GM18909 (cell line): Measurements from ENCODE around the gene TMEM169.
"Not testable (repeated sequence)": the region's sequence is repeated elsewhere in the genome, so short reads cannot be mapped to it uniquely, and the experiment has no call there.

Experiments
- ATAC-seq: cut with Tn5 transposase; IDR thresholded peaks from one replicate; pipeline ENCODE4 v1.9.1; 2021; ENCODE audit warnings: mild to moderate bottlenecking; ENCODE audit not compliant: unreplicated experiment, poor library complexity

The TMEM169 gene

DNA sequence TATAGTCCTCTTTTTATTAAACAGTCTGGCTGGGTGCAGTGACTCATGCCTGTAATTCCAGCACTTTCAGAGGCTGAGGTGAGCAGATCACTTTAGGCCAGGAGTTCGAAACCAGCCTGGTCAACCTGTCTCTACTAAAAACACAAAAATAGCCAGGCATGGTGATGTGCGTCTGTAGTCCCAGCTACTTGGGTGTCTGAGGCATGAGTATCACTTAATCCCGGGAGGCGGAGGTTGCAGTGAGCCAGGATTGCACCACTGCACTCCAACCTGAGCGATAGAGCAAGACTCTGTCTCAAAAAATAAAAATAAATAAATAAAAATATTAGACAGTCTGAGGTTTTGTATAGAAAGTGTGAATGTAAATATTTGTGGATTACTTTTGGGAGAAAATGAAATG, 45.2 kb downstream of the TMEM169 start:
- no peak for ATAC-seq

DNA sequence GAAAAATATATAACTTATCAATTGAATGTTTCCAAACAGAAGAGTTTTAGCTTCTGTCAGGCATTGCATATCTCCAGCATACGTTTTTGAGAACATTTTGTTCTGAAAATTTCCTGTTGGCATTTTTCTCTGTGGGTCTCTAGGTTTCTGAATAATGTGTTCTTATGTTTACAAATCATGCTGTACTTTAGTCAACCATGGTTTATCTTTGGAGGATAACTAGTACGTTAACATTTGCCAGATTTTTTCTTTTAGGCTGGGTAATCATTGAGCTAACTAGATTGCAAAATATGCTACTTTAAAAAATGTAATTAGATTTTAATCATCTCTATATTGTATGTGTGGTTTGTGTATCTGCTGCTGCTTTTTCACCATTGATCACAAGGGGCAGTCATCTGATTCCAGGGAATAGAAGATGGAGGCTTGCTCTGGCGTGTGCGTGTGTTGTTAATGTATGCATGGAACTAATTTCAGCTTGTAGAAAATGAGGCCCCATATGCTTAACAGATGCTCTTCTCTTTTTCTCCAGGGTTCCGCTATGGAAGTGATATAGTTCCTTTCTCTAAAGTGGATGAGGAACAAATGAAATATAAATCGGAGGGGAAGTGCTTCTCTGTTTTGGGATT, 48.7 kb downstream of the TMEM169 start:
- ATAC-seq: no peak

DNA sequence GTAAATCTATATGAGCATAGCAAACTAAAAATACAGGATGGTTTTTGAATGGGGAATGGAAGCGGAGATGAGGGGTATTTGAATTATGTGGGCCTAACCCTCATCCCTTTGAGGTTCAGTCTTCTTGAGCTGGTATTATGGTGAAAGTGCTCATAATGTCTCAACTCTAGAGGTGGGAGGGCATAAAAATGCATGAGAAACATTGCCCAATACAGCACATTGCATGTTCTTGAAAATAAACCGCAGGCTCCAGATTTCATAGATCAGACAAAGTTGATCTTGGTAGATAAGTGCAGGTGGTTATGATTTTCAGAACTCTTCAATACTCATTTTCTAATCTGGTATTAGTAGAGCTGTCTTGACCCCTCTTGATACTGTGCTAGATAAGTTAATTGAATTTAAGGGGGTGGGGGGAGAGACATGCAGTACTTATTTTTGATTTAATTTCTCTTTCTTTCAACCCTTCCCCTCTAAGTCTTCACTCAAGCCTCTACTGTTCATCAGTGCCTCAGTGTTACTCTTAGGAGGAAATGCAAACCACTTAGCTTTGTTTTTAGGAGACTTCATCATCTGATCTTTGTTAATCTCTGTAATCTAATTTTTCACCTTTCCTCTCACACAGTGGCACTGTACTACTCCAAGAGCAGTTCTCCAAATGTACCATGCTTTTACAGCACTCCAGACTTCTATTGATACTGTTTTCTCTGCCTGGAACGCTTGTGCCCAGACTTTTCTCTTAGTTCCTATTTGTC, 49.6 kb downstream of the TMEM169 start:
- ATAC-seq: no peak

DNA sequence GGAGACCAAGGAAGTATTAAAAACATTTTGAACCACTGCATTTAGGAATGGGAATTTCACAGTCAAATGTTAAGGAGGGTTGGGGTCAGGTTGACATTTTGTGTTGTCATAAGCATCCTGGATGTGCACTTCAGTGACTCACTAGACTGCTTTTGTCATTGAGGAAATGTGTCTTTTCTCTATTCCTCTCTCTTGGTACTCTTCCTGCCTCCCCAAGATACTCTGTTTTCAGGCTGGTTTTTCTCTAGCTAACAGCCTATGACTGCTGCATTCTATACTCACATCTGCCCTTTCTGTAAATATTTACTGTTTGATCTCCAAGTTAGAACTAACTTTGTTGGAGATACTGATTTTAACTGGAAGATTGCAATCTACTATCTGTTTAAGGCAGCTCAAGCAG, 50.9 kb downstream of the TMEM169 start:
- no peak for ATAC-seq

DNA sequence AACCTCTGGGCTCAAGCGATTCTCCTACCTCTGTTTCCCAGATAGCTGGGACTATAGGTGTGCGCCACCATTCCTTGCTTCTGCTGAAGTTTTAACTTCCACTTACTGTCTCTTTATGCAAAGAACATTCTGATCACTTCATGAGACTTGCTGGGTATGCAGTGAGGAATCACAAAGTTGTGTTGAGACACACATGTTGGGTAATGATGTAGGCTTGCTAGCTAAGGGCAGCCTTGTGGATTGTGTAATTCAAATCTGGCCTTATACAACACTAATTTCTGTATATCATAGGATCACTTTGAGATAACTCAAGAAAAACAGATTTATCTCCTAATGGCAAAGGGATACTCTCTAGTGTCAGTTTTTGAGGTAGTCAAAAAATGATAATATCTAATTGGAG, 51.7 kb downstream of the TMEM169 start:
- no peak for ATAC-seq

DNA sequence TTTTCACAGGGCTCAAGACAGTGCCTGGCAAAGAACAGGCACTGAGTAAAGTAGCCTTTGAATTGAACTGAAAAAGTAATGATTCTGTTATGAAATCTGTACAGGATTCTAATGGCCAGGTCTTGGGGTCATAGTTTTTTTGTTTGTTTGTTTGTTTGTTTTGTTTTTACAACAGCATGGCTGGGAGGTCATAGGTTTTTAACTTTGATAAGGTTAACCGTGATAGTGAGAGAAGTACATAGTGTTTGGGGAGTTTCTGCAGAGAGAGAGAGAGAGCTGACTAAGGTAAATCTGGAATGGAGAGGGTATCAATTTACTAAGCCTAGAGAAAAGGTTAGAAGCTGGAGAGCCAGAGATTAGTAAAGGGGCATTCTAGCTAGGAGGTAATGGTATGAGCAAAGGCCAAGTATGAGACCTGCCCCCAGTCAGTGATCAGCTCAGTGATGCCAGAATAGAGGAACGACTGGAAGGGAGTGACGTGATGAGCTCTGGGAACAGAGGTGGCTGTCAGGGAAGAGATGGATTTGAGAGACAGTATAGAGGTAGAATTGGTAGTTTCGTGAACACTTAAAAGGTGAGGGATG, 53.3 kb downstream of the TMEM169 start:
- no peak for ATAC-seq

DNA sequence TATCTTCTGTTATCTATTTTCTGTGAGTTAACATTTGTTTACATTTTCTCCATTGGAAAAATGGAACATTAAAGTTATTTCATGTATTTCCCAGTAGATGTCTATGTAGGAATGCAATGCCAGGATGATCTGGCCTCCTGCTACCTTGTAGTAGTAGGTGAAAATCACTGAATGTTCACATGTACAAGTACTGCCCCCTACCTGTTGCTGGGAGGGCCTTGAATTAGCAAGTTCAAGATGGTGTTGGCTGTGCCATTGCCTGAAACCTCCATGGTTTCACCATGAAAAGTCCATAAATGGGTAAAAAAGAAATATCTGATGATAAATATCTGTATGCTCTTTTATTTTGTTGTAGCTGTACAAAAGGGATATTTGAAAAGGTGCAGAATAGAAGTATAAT, 58.2 kb downstream of the TMEM169 start:
- no peak for ATAC-seq

DNA sequence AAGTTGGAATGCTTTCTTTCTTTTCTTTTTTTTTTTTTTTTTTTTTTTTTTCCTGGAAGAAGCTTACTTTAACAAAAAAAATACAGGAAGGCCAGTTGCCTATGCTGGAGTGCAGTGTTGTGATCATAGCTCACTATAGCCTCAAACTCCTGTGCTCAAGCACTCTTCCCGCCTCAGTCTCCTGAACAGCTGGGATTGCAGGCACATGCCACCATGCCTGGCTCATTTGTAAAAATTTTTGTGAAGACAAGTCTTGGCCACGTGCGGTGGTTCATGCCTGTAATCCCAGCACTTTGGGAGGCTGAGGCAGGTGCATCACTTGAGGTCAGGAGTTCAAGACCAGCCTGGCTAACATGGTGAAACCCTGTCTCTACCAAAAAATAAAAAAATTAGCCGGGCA, 59.8 kb downstream of the TMEM169 start:
- not testable (repeated sequence) for ATAC-seq

DNA sequence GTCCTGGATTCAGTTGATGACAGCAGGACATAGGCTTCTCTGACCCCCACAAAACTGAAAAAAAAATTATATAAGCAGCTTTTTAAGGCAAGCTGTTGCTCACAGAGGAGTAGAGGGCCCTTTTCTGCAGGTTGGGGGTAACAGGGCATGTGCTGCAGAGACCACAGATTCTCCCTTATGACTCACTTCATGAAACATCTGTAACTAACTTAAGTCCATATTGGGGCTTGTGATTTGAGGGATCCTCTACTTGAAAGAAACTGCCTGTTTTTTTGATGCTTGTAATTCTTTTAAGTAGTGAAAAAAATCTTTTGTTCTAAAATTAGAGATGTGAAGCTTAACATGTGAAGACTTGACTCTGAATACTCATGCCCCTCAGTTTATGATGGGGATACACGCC, 60.8 kb downstream of the TMEM169 start:
- peak; percentile 98 for ATAC-seq

DNA sequence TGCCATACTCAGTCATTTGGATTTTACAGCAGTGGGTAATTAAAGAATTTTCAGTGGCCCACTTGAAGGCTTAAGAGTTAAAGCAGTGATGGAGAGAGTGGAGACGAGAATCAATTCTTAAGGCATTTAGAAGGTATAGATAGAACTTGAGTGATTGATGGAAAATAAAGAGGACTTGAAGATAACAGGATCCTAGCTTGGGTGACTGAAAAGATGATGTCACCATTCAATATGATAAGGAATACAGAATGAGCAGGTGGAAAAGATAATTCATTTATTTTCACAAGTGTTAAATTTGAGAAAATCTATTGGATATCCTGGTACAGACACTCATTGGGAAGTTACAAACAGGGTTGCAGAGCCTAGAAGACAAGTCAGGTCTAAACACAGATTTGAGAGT, 62.7 kb downstream of the TMEM169 start:
- ATAC-seq: no peak

DNA sequence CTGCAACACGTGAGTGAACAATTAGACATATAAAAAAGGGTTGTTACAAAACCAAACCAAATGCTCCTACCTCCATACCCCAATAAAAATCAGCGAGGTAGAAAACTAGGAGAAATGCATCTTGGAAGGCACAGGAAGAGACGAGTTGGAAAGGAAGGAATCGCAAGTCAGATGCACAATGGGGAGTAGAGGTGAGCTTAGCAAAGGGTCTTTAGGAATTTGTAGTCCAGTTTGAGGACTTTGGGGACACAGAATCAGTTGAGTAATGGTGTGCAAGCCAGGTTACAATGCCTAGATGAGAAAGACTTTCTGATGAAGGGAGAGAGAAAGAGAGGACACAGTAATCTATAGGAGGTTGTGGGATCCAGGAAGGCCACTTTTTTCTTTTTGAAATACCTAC, 63.1 kb downstream of the TMEM169 start:
- ATAC-seq: no peak

DNA sequence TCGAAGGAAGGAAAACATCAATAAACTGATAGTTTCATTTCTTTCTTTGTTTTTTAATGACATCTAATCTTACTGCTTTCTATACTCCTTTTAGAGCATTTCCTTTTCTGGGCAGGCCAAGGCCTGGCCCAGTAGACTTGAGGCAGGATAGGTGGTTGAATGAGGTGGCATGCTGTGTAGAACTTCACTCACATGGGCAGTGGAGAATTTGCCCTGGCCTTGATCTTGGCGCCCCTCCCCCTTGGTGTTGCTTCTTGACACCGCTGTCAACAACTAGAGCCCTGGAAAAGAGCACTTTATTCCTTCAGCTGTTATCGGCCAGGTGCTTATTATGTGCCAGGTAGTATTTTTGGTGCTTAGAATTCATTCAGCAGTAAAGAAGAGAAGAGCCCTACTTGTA, 64.9 kb downstream of the TMEM169 start:
- no peak for ATAC-seq

DNA sequence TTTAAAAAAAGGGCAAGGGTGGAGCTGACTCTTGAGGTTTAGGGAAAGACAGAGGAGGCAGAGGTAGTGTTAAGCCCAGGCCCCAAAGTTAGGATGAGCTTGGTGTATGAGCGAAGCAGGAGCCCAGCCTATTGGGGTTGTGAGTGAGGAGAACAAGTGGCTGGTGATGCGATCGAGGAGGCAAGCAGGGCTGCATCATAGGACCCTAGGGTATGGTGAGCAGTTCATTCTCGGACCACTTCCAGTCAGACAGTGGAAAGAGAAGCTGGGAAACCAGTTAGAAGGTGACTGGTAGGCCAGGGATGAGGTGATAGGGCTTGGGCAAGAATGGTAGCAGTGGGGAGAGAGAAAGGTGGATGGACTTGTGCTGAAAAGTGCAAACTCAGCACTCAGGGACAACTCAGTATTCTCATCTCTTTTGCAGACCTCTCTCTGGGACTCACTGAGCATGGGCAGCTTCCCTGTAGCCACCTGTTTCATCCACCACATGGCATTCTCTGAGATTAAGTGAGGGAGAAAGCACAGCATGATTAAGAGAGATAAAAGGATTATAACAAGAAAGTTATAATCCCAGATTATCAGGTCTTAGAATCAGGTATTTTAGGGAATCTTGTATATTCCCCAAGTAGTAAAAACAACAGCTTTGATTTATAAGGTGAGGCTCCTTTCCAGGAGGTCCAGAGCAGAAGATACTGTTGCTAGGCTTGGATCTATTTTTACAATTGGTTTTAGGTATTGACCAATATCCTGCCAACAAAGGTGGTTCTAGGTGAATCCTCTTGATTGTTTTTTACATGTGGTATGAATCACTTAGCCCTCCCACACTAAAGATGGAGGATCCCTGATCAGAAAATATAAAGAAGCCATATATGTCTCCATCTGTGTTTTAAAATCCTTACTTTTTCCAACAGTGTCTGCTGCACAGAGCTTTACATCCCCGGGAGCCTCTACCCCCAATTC, 65.7 kb downstream of the TMEM169 start:
- ATAC-seq: no peak

DNA sequence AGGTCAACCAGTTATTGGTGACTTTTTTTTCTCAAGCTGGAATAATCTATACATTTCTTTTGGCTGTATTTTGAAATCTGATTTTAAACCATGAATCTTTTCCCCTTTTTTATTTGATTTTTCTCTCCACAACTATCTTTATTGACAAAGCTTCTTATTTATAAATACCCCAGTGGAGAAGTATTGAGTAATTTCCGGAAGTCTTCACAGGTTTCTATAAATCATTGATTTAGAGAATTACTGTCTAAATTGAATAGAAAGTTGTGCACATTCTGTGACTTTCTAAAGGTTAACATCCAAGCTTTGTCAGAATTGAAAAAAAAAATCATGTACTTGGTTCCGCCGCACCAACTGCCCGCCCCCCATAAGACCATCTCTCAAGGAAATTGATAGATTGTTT, 67.3 kb downstream of the TMEM169 start:
- ATAC-seq: no peak

DNA sequence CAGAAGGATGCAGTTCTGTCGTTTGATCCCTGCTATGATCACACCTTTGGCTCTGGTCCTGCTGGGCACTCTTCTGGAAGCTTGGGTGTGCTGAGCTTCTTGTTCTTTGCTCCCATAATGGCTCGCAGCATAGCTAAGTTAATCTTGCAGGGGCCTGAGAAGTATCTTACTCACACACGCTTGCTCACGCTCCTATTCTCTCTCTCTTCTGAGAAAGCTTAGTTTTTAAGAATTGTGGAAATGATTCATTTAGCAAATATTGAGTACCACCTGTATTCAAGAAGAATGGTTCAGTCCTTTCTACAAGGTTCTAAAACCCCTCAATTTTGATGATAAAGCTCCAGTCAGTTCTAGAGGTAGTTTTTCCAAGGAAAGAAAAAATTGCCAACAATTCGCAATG, 68.0 kb downstream of the TMEM169 start:
- ATAC-seq: no peak

DNA sequence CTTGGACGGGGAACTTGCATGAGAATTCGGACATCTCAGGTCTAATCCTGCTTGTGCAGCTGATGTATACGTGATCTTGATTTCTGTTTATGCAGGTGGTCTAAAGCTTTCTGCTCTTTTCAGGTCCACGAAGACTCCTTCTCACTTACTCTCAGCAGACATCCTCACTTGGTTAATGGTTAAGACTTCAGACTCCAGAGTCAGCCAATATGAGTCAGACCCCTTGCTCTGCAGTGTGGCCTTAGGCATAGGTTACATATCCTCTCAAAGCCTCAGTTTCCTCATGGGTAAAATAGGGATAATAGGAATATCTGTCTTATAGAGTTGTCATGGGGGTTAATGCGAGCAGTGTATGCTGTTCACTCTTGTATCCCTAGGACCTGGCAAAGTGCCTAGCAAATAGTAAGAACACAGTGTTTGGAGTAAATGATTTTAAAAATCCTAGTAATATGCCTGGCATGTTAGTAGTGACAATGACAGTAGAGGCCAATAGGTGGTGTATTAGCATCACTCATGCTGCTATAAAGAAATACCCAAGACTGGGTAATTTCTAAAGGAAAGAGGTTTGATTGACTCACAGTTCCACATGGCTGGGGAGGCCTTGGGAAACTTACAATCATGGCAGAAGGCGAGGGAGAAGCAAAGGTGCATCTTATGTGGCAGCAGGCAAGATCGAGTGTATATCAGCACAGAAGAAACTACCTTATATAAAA, 69.8 kb downstream of the TMEM169 start:
- ATAC-seq: no peak
